ENCODE data around the gene DGCR8.

- no peak for TF ChIP-seq CTCF (IDR thresholded peaks at IDR 0.05)
- no peak for TF ChIP-seq POLR2A (IDR thresholded peaks at IDR 0.05)
- TF ChIP-seq EP300 (IDR thresholded peaks at IDR 0.05) = no peak
- no peak for TF ChIP-seq POLR2AphosphoS5 (IDR thresholded peaks at IDR 0.05)
Observed at GRCh38 chr22:20108757-20109230, 28.8 kb downstream of the DGCR8 start.
